Mesothelial cell of epicardium (in vitro differentiated cells): ENCODE results near the gene EHBP1L1. TPM values are rescaled to one million over a fixed set of nuclear protein-coding genes. Genes with fewer than 3 reads are reported as not detected.
"Not testable (repeated sequence)": the region's sequence is repeated elsewhere in the genome, so short reads cannot be mapped to it uniquely, and the experiment has no call there.

ENCODE experiments used
- DNase-seq, 2 experiments: peaks; one replicate each; pipeline ENCODE4 v3.0.0; 2021; ENCODE audit warnings: low spot score in 2 of 2; ENCODE audit not compliant: unreplicated experiment in 2 of 2
- H3K27ac Mint-ChIP-seq: 2 replicates; pipeline ENCODE4 v1.8.0; 2021; ENCODE audit warnings: mixed read lengths
- H3K27me3 Mint-ChIP-seq: 2 replicates; pipeline ENCODE4 v1.8.0; 2021; ENCODE audit warnings: low read depth, mixed read lengths
- H3K36me3 Mint-ChIP-seq: 2 replicates; pipeline ENCODE4 v1.8.0; 2021; ENCODE audit warnings: mixed read lengths
- H3K4me1 Mint-ChIP-seq: 2 replicates; pipeline ENCODE4 v1.8.0; 2021; ENCODE audit warnings: mixed read lengths
- H3K4me3 Mint-ChIP-seq: 2 replicates; pipeline ENCODE4 v1.8.0; 2021; ENCODE audit warnings: mild to moderate bottlenecking, moderate library complexity, mixed read lengths
- H3K9me3 Mint-ChIP-seq: 2 replicates; pipeline ENCODE4 v1.8.0; 2021; ENCODE audit warnings: mixed read lengths
- microRNA-seq: library from miRNA; unstranded; fragments of <30 nt; microRNA quantifications from one replicate; pipeline ENCODE4 v1.2.0, GENCODE V29; 2021; ENCODE audit warnings: inconsistent platforms, mixed read lengths
- total RNA-seq: library from RNA; stranded (reverse); gene quantifications from 3 replicates; pipeline ENCODE4 v1.2.1, GENCODE V29; 2021
- TF ChIP-seq, protein P1 (sequence below): fragments of 200-600 bp; sonication (generic); IDR thresholded peaks from one replicate; pipeline ENCODE4 v1.5.0; 2021; ENCODE audit warnings: antibody characterized with exemption; ENCODE audit not compliant: unreplicated experiment

Gene EHBP1L1
- total RNA-seq, 1 donor from 2014 or later: 35.2 TPM

DNA sequence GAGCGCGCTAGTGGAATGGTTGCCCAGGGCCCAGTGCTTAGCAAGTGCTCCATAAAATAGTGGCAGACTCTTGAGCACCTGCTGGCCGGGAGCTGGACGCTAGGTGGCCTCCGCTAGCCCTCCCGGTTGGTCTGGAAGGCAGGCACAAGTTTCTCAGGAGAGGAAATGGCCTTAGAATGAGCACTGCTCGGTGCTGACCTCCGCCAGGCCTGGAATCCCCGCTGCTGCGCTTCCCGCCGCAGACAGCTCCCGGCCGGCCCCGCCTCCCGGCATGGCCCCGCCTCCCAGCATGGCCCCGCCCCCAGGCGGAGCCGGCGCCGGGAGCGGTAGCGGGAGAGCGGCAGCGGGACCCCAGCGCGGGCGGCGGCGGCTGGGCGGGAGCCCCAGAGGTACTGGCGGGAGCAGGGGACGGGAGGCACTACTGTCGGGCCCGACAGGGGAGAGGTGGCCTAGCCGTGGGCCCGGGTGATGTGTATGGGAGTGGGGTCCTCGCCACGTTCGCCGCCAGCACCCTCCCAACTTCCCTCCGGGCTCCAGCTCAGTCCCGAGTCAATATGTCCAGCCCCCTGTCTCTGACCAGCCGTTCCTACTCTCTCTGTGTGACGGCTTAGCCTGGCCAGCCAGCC is 62.1 kb downstream of the EHBP1L1 start, which contains the start of gene SIPA1:
SIPA1 (plus strand) TSS at position 308 of the 626 bp plus-strand sequence. CDS start 2,821 bp downstream, outside the sequence.
- H3K4me1 Mint-ChIP-seq: peaks cover 13% of the 10 kb centered on the region
- peak within 1 kb of the TSS; percentile 92 for H3K27ac Mint-ChIP-seq
- H3K27me3 Mint-ChIP-seq: peaks cover 2% of the 10 kb centered on the region
- no peaks in the 10 kb centered on the region for H3K9me3 Mint-ChIP-seq
- H3K4me3 Mint-ChIP-seq: peak within 1 kb of the TSS; percentile 75
- DNase-seq: peak; percentile 72 to 86
- TF ChIP-seq, protein P1, sequence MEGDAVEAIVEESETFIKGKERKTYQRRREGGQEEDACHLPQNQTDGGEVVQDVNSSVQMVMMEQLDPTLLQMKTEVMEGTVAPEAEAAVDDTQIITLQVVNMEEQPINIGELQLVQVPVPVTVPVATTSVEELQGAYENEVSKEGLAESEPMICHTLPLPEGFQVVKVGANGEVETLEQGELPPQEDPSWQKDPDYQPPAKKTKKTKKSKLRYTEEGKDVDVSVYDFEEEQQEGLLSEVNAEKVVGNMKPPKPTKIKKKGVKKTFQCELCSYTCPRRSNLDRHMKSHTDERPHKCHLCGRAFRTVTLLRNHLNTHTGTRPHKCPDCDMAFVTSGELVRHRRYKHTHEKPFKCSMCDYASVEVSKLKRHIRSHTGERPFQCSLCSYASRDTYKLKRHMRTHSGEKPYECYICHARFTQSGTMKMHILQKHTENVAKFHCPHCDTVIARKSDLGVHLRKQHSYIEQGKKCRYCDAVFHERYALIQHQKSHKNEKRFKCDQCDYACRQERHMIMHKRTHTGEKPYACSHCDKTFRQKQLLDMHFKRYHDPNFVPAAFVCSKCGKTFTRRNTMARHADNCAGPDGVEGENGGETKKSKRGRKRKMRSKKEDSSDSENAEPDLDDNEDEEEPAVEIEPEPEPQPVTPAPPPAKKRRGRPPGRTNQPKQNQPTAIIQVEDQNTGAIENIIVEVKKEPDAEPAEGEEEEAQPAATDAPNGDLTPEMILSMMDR: no peak
- H3K36me3 Mint-ChIP-seq: peaks cover 9% of the 10 kb centered on the region

DNA sequence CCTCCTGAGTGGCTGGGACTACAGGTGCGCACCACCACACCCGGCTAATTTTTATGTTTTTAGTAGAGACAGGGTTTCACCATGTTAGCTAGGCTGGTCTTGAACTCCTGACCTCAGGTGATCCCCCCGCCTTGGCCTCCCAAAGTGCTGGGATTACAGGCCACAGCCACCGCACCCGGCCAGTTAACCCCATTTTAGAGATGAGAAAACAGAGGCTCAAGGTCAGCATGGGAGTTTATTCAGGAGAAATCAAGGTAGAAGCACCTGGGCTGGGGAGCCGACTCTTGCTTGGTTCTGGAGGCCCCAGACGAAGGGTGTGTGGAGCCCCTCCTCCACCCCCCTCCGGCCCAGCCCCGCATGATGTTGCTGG is 63.4 kb downstream of the EHBP1L1 start:
- not testable (repeated sequence) for H3K36me3 Mint-ChIP-seq, H3K27me3 Mint-ChIP-seq, H3K9me3 Mint-ChIP-seq, DNase-seq
- Mint-ChIP-seq H3K4me3 (peak overlapping the region; percentile 75), H3K27ac (peak overlapping the region; percentile 92), H3K4me1 (peaks cover 25% of the 10 kb centered on the region)

DNA sequence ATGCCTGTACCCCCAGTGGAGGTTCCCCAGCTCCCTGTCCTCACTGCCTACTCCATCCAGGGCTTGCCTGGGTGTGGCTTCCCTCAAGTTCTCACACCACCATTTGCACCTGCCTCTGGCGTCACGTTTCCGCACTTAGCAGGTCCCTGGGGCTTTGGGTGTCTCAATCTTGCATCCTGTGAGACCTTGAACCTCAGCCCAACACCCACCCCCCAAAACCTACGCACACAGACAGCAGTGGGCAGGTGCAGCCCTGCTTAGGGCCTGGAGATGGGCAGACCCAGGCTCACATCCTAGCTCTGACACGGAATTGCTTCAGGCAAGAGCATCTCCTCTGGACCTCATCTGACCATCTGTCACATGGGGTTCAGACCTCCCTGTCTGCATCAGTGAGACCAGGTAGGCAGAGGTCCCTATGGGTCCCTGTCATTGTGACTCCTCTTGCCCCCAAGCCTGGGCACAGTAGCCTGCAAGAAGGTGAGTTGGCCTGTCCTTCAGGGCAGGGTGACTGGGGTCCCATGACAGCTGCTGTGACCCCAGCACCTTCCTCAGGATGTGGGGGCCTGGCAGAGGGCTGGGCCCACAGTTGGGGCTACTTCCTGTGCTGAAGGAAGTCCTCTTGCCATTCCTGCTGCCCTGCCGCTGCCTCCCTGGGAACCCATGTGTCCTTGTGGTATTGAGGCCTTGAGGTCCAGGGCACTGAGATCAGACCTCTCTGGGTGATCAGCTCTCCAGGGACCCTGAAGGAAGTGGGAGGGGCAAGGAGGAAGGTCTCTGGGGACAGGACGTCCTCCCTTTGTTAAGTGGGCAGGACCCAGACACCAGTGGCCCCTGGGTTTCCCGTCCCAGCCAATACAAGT is 64.0 kb downstream of the EHBP1L1 start:
- no peak for DNase-seq
- Mint-ChIP-seq H3K27ac (no peak overlapping the region), H3K9me3 (no peaks in the 10 kb centered on the region), H3K4me1 (peaks cover 30% of the 10 kb centered on the region), H3K4me3 (no peak overlapping the region), H3K36me3 (peaks cover 7% of the 10 kb centered on the region), H3K27me3 (peaks cover 2% of the 10 kb centered on the region)
- TF ChIP-seq, protein P1: no peak

DNA sequence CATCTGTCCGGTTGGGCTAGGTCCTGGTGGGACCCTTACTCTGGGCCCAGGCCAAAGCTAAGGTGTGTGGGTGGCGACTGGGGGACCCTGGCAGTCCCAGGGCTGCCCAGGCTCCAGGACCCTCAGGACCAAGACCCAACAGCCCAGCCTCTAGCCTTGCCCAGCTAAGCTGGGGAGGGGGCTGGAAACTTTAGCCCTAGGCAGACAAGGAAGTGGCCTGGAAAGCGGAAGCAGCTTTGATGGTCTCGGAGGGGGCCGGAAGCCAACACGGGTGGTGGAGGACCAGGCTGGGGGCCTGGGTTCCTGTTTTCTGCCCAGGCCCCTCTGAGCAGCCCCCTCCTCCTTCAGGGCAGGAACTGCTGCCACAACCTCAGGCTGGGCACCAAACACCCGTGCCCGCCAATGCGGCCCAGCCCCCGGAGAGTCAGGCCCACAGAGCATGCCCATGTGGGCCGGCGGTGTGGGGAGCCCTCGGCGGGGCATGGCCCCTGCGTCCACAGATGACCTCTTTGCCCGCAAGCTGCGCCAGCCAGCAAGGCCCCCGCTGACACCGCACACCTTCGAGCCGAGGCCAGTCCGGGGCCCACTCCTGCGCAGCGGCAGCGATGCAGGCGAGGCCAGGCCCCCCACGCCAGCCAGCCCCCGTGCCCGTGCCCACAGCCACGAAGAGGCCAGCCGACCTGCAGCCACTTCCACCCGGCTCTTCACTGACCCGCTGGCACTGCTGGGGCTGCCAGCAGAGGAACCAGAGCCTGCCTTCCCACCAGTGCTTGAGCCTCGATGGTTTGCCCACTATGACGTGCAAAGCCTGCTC is 64.8 kb downstream of the EHBP1L1 start:
- Mint-ChIP-seq H3K27me3 (peaks cover 2% of the 10 kb centered on the region), H3K9me3 (no peaks in the 10 kb centered on the region), H3K36me3 (peaks cover 6% of the 10 kb centered on the region), H3K4me1 (peaks cover 35% of the 10 kb centered on the region), H3K4me3 (no peak overlapping the region), H3K27ac (peak overlapping the region; percentile 39)
- TF ChIP-seq, protein P1: no peak
- DNase-seq: no peak

DNA sequence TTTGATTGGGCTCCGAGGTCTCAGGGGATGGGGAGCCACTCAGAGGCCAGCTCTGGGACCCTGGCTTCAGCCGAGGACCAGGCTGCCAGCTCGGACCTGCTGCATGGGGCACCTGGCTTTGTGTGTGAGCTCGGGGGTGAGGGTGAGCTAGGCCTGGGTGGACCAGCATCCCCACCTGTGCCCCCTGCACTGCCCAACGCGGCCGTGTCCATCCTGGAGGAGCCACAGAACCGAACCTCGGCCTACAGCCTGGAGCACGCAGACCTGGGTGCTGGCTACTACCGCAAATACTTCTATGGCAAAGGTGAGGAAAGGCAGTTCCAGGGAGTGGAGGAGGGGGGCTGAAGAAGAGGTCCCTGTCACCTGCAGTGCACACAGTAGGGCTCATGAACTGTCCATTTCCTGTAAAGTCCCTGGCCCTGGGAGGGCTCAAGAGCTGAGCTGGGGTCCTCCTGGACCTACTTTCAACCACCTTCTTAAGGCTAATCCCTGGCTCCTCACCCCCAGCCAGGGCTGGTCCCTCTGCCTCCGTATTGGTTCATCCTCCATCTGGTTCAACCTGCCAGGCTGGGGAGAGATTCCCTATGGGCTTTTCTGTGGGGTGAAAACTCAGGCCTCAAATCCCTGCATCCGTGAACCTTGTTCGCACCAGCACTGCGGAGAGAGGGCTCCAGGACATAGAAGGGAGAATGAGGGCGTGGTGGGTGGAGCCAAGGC is 65.6 kb downstream of the EHBP1L1 start:
- H3K27ac Mint-ChIP-seq: no peak overlapping the region
- DNase-seq: no peak
- H3K4me1 Mint-ChIP-seq: peaks cover 37% of the 10 kb centered on the region
- peaks cover 2% of the 10 kb centered on the region for H3K27me3 Mint-ChIP-seq
- no peaks in the 10 kb centered on the region for H3K9me3 Mint-ChIP-seq
- peak overlapping the region; percentile 24 for H3K4me3 Mint-ChIP-seq
- TF ChIP-seq, protein P1: no peak
- peaks cover 8% of the 10 kb centered on the region for H3K36me3 Mint-ChIP-seq

Small RNA genes lying within 50 kb of the gene (microRNA-seq; reads per million reads assigned to microRNA genes)
- not detected for gene MIR4690

Other genes starting within 250 kb of the EHBP1L1 start
- 80.1 to 85.3 TPM (median 81.3 TPM) in 3 replicates for gene DPF2, start 242.2 kb upstream of the EHBP1L1 start, total RNA-seq
- 0.49 to 0.75 TPM (median 0.60 TPM) in 3 replicates for gene TIGD3, start 221.3 kb upstream of the EHBP1L1 start, total RNA-seq
- gene SLC25A45, start 193.4 kb upstream of the EHBP1L1 start, total RNA-seq: 3.9 to 4.7 TPM (median 4.7 TPM) in 3 replicates
- 23.5 to 26.4 TPM (median 25.0 TPM) in 3 replicates for gene FRMD8, start 189.4 kb upstream of the EHBP1L1 start, total RNA-seq
- gene NEAT1, start 153.3 kb upstream of the EHBP1L1 start, total RNA-seq: 236 to 269 TPM (median 246 TPM) in 3 replicates
- 15,343 to 16,172 TPM (median 16,018 TPM) in 3 replicates for gene MALAT1, start 77.0 kb upstream of the EHBP1L1 start, total RNA-seq
- gene SCYL1, start 51.0 kb upstream of the EHBP1L1 start, total RNA-seq: 83.4 to 91.1 TPM (median 89.5 TPM) in 3 replicates
- 314 to 333 TPM (median 318 TPM) in 3 replicates for gene LTBP3, start 17.7 kb upstream of the EHBP1L1 start, total RNA-seq
- 23.1 to 27.8 TPM (median 27.4 TPM) in 3 replicates for gene ZNRD2, start 5.6 kb upstream of the EHBP1L1 start, total RNA-seq
- gene FAM89B, start 3.5 kb upstream of the EHBP1L1 start, total RNA-seq: 56.7 to 61.5 TPM (median 57.6 TPM) in 3 replicates
- 0.95 to 2.4 TPM (median 1.7 TPM) in 3 replicates for gene KCNK7, start 19.7 kb downstream of the EHBP1L1 start, total RNA-seq
- gene MAP3K11, start 38.2 kb downstream of the EHBP1L1 start, total RNA-seq: 46.8 to 52.0 TPM (median 47.5 TPM) in 3 replicates
- gene PCNX3, start 39.7 kb downstream of the EHBP1L1 start, total RNA-seq: 59.0 to 61.8 TPM (median 61.3 TPM) in 3 replicates
- gene SIPA1, start 62.0 kb downstream of the EHBP1L1 start, total RNA-seq: 37.1 to 42.9 TPM (median 37.5 TPM) in 3 replicates
- 95.6 to 98.8 TPM (median 96.8 TPM) in 3 replicates for gene RELA, start 86.9 kb downstream of the EHBP1L1 start, total RNA-seq
- gene KAT5, start 136.2 kb downstream of the EHBP1L1 start, total RNA-seq: 72.0 to 77.8 TPM (median 77.1 TPM) in 3 replicates
- gene RNASEH2C, start 144.7 kb downstream of the EHBP1L1 start, total RNA-seq: 41.8 to 45.0 TPM (median 42.4 TPM) in 3 replicates
- gene AP5B1, start 204.9 kb downstream of the EHBP1L1 start, total RNA-seq: 23.3 to 24.9 TPM (median 24.3 TPM) in 3 replicates
- 3.9 to 4.7 TPM (median 4.3 TPM) in 3 replicates for gene OVOL1, start 211.0 kb downstream of the EHBP1L1 start, total RNA-seq